Vagina (tissue), 2 donors: ENCODE measurements around the gene PCBP3. TPM values are rescaled to one million over a fixed set of nuclear protein-coding genes. Genes with fewer than 3 reads are reported as not detected.

Source experiments
- DNase-seq, 2 donors: peaks; one replicate each; pipeline ENCODE4 v3.0.0-alpha.2; 2017; ENCODE audit errors: extremely low spot score in 2 of 2
- H3K27ac ChIP-seq: fragments of 200-600 bp; sonication (generic); one replicate; pipeline ENCODE4 v1.5.1; 2019
- H3K27me3 ChIP-seq: fragments of 200-600 bp; sonication (generic); one replicate; pipeline ENCODE4 v1.5.1; 2019
- H3K36me3 ChIP-seq, 2 donors: fragments of 200-600 bp; sonication (generic); one replicate each; pipeline ENCODE4 v1.5.1; 2017 to 2019
- H3K4me1 ChIP-seq: fragments of 200-600 bp; sonication (generic); one replicate; pipeline ENCODE4 v1.5.1; 2019
- H3K4me3 ChIP-seq, 2 donors: fragments of 200-600 bp; sonication (generic); 1 replicate in 1 of 2; 2 replicates in 1 of 2; pipeline ENCODE4 v1.5.1; 2016 to 2019
- H3K9me3 ChIP-seq: fragments of 200-600 bp; sonication (generic); one replicate; pipeline ENCODE4 v1.5.1; 2019
- CTCF ChIP-seq, 3 experiments: fragments of 450-650 bp in 2 of 3; fragments of 200-600 bp in 1 of 3; sonication (generic) in 1 of 3; IDR thresholded peaks; one replicate each; pipeline ENCODE4 v1.5.1; 2017 to 2019; ENCODE audit warnings: antibody characterized with exemption in 3 of 3, mild to moderate bottlenecking in 2 of 3, moderate library complexity in 2 of 3
- POLR2A ChIP-seq, 2 donors: fragments of 450-650 bp; IDR thresholded peaks; one replicate each; pipeline ENCODE4 v1.6.1; 2017; ENCODE audit warnings: antibody characterized with exemption in 2 of 2, mild to moderate bottlenecking in 2 of 2, moderate library complexity in 2 of 2
- POLR2AphosphoS5 ChIP-seq, 2 donors: sonication (generic); formaldehyde crosslinking; IDR thresholded peaks; one replicate each; pipeline ENCODE4 v1.9.0; 2017; ENCODE audit warnings: antibody characterized with exemption in 2 of 2, mild to moderate bottlenecking in 2 of 2, low read depth in 1 of 2; ENCODE audit not compliant: insufficient read depth in 1 of 2
- intact Hi-C: fragments of 100-400 bp; cut with DNase I; formaldehyde crosslinking; loops from one replicate; pipeline ENCODE4 v1.15.1; 2023
- total RNA-seq: library from RNA; depleted of rRNA; stranded (reverse); fragments of >200 nt; gene quantifications from one replicate; pipeline ENCODE4 v1.2.3, GENCODE V29; 2016

Gene PCBP3
- total RNA-seq, 1 donor from 2014 or later, result 4.9 TPM

GRCh38 chr21:45838634-45839033 is 195.1 kb downstream of the PCBP3 start:
- Histone ChIP-seq H3K27ac (no peak overlapping the region), H3K4me3 (no peak overlapping the region), H3K36me3 (no peaks in the 10 kb centered on the region), H3K9me3 (peaks cover 7% of the 10 kb centered on the region), H3K27me3 (no peaks in the 10 kb centered on the region), H3K4me1 (no peaks in the 10 kb centered on the region)
- no peak for TF ChIP-seq POLR2AphosphoS5 (IDR thresholded peaks at IDR 0.05; ENCODE audit: insufficient read depth in 1 of 2, low read depth in 1 of 2)
- no peak for TF ChIP-seq CTCF (IDR thresholded peaks at IDR 0.05)
- TF ChIP-seq POLR2A (IDR thresholded peaks at IDR 0.05), result no peak
- intact Hi-C loops, result no loop called here
- DNase-seq, result no peak

- Histone ChIP-seq H3K4me1 (no peaks in the 10 kb centered on the region), H3K4me3 (no peak overlapping the region), H3K9me3 (peaks cover 7% of the 10 kb centered on the region), H3K27ac (no peak overlapping the region), H3K36me3 (no peaks in the 10 kb centered on the region), H3K27me3 (no peaks in the 10 kb centered on the region)
- no peak for DNase-seq
- intact Hi-C loops, result no loop called here
- TF ChIP-seq CTCF (IDR thresholded peaks at IDR 0.05), result no peak
- no peak for TF ChIP-seq POLR2AphosphoS5 (IDR thresholded peaks at IDR 0.05; ENCODE audit: insufficient read depth in 1 of 2, low read depth in 1 of 2)
- no peak for TF ChIP-seq POLR2A (IDR thresholded peaks at IDR 0.05)
Measured at GRCh38 chr21:45839274-45839673, 195.7 kb downstream of the PCBP3 start.

- H3K4me1 ChIP-seq, result no peaks in the 10 kb centered on the region
- no peaks in the 10 kb centered on the region for H3K36me3 ChIP-seq
- TF ChIP-seq CTCF (IDR thresholded peaks at IDR 0.05) (no peak), POLR2AphosphoS5 (IDR thresholded peaks at IDR 0.05; ENCODE audit: insufficient read depth in 1 of 2, low read depth in 1 of 2) (no peak), POLR2A (IDR thresholded peaks at IDR 0.05) (no peak)
- no peak overlapping the region for H3K27ac ChIP-seq
- intact Hi-C loops, result no loop called here
- H3K4me3 ChIP-seq, result no peak overlapping the region
- H3K9me3 ChIP-seq, result peaks cover 7% of the 10 kb centered on the region
- DNase-seq, result no peak
- no peaks in the 10 kb centered on the region for H3K27me3 ChIP-seq
Measured at GRCh38 chr21:45841033-45841432, 197.5 kb downstream of the PCBP3 start.

- no peaks in the 10 kb centered on the region for H3K27me3 ChIP-seq
- H3K36me3 ChIP-seq, result no peaks in the 10 kb centered on the region
- no peak for DNase-seq
- no peak overlapping the region for H3K4me3 ChIP-seq
- H3K27ac ChIP-seq, result no peak overlapping the region
- TF ChIP-seq POLR2AphosphoS5 (IDR thresholded peaks at IDR 0.05; ENCODE audit: insufficient read depth in 1 of 2, low read depth in 1 of 2) (no peak), CTCF (IDR thresholded peaks at IDR 0.05) (no peak), POLR2A (IDR thresholded peaks at IDR 0.05) (no peak)
- no peaks in the 10 kb centered on the region for H3K4me1 ChIP-seq
- intact Hi-C loops, result no loop called here
- H3K9me3 ChIP-seq, result peaks cover 7% of the 10 kb centered on the region
Measured at GRCh38 chr21:45843426-45843825, 199.9 kb downstream of the PCBP3 start.

GRCh38 chr21:45844181-45844580 is 200.7 kb downstream of the PCBP3 start:
- no peak overlapping the region for H3K27ac ChIP-seq
- H3K27me3 ChIP-seq, result no peaks in the 10 kb centered on the region
- intact Hi-C loops, result no loop called here
- H3K4me1 ChIP-seq, result no peaks in the 10 kb centered on the region
- TF ChIP-seq POLR2A (IDR thresholded peaks at IDR 0.05) (no peak), CTCF (IDR thresholded peaks at IDR 0.05) (no peak), POLR2AphosphoS5 (IDR thresholded peaks at IDR 0.05; ENCODE audit: insufficient read depth in 1 of 2, low read depth in 1 of 2) (no peak)
- no peak for DNase-seq
- no peaks in the 10 kb centered on the region for H3K36me3 ChIP-seq
- H3K4me3 ChIP-seq, result no peak overlapping the region
- H3K9me3 ChIP-seq, result peaks cover 7% of the 10 kb centered on the region
